GM18505 (cell line): ENCODE measurements around the gene RAPGEF5.

Experiments used
- ATAC-seq: cut with Tn5 transposase; IDR thresholded peaks from one replicate; pipeline ENCODE4 v1.9.1; 2021; ENCODE audit not compliant: unreplicated experiment
- POLR2A ChIP-seq: IDR thresholded peaks from 4 replicates; pipeline ENCODE4 v1.6.1; 2011; ENCODE audit warnings: borderline replicate concordance; ENCODE audit not compliant: insufficient read depth, insufficient read length; ENCODE audit errors: extremely low read depth

Gene RAPGEF5

GRCh38 chr7:22295402-22296264 is 61.3 kb downstream of the RAPGEF5 start:
- no peak for ATAC-seq
- TF ChIP-seq POLR2A = no peak

- no peak for TF ChIP-seq POLR2A
- no peak for ATAC-seq
Observed at GRCh38 chr7:22292531-22292930, 64.4 kb downstream of the RAPGEF5 start.

- no peak for ATAC-seq
Observed at GRCh38 chr7:22291977-22292376, 65.0 kb downstream of the RAPGEF5 start.

GRCh38 chr7:22288202-22288601 is 68.8 kb downstream of the RAPGEF5 start:
- TF ChIP-seq POLR2A = no peak
- ATAC-seq = no peak

More at GRCh38 chr7:22291977-22292376, 65.0 kb downstream of the RAPGEF5 start:
- TF ChIP-seq POLR2A = no peak

GRCh38 chr7:22287412-22287811 is 69.5 kb downstream of the RAPGEF5 start:
- no peak for ATAC-seq
- TF ChIP-seq POLR2A = no peak

GRCh38 chr7:22286436-22286835 is 70.5 kb downstream of the RAPGEF5 start:
- ATAC-seq = no peak
- no peak for TF ChIP-seq POLR2A

- TF ChIP-seq POLR2A = no peak
- ATAC-seq = no peak
Observed at GRCh38 chr7:22281481-22281880, 75.5 kb downstream of the RAPGEF5 start.

GRCh38 chr7:22280031-22280430 is 76.9 kb downstream of the RAPGEF5 start:
- TF ChIP-seq POLR2A = no peak
- ATAC-seq = no peak

GRCh38 chr7:22278660-22279059 is 78.3 kb downstream of the RAPGEF5 start:
- no peak for TF ChIP-seq POLR2A
- no peak for ATAC-seq

GRCh38 chr7:22277375-22277774 is 79.6 kb downstream of the RAPGEF5 start:
- no peak for ATAC-seq

GRCh38 chr7:22275661-22276060 is 81.3 kb downstream of the RAPGEF5 start:
- ATAC-seq = no peak
- TF ChIP-seq POLR2A = no peak

More at GRCh38 chr7:22277375-22277774, 79.6 kb downstream of the RAPGEF5 start:
- no peak for TF ChIP-seq POLR2A

- ATAC-seq = no peak
- TF ChIP-seq POLR2A = no peak
Observed at GRCh38 chr7:22271311-22271710, 85.6 kb downstream of the RAPGEF5 start.

- no peak for TF ChIP-seq POLR2A
- ATAC-seq = no peak
Observed at GRCh38 chr7:22270371-22270770, 86.6 kb downstream of the RAPGEF5 start.

GRCh38 chr7:22269963-22270362 is 87.0 kb downstream of the RAPGEF5 start:
- no peak for TF ChIP-seq POLR2A
- no peak for ATAC-seq

GRCh38 chr7:22268884-22269421 is 88.0 kb downstream of the RAPGEF5 start:
- no peak for TF ChIP-seq POLR2A

GRCh38 chr7:22267930-22268615 is 88.9 kb downstream of the RAPGEF5 start:
- no peak for TF ChIP-seq POLR2A
- ATAC-seq = no peak

More at GRCh38 chr7:22268884-22269421, 88.0 kb downstream of the RAPGEF5 start:
- no peak for ATAC-seq
